Kidney capillary endothelial cell (primary cell): ENCODE measurements around the gene ADD1.

Source experiments
- DNase-seq: peaks from one replicate; pipeline ENCODE4 v3.0.0-alpha.2; 2018; ENCODE audit warnings: low spot score

ADD1 gene

DNA sequence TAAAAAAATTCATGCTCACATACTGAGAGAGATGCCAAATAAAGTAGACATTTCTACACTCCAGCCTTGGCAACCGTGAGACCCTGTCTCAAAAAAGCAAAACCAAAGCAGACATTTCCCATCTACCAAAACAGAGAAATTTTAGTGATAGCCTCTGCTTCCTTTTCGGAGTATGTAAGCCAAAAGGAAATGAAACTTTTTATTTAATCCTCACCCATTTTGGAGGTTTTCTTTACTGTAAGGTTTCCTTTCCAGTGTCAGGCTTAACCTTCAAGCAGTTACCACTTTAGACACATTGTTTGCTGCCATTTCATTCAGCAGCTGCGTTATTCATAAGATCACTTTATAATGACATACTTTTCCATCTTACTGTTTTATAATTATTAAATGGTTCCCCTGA is 15.9 kb downstream of the ADD1 start:
- no peak for DNase-seq

DNA sequence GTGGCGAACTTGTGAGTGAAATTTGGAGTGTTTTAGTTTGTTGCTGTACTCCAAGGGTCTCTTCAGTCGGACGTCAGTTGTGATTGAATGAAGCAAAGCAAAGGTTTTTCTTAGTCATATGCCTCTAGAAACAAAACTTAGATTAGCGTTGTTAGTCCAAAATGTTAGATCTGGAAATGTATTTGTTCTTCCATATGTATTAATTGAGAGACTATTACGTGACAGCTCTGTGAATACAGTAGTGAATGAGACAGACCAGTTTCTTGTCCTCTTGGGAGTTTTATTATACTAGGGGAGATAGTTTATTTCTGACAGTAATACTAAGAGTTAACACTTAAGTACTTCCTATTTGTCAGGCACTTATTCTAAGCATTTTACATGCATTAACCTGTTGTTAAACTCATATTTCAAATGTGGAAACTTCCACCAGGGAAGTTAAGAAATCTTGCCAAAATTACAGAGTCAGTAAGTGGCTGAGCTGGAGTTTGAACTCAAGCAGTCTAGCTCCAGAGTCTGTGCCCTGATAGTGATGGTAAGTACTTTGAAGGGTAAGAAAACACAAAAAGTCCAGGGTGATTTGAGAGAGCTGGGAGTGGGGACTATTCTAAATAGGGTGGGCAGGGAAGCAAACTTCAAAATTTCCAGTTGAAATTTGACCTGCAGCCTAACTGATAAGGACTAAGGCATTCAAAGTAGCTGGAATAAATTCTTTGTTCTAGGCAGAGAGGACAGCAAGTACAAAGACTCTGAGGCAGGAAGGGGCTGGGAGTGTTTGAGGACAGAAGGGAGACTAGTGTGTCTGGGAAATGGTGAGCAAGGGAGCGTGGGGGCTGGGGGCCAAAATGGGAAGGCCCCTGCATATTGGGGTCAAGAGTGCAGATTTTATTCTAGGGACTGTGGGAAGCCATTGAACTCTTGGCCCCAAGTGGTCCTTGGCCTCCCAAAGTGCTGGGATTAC is 17.0 kb downstream of the ADD1 start:
- DNase-seq = no peak

DNA sequence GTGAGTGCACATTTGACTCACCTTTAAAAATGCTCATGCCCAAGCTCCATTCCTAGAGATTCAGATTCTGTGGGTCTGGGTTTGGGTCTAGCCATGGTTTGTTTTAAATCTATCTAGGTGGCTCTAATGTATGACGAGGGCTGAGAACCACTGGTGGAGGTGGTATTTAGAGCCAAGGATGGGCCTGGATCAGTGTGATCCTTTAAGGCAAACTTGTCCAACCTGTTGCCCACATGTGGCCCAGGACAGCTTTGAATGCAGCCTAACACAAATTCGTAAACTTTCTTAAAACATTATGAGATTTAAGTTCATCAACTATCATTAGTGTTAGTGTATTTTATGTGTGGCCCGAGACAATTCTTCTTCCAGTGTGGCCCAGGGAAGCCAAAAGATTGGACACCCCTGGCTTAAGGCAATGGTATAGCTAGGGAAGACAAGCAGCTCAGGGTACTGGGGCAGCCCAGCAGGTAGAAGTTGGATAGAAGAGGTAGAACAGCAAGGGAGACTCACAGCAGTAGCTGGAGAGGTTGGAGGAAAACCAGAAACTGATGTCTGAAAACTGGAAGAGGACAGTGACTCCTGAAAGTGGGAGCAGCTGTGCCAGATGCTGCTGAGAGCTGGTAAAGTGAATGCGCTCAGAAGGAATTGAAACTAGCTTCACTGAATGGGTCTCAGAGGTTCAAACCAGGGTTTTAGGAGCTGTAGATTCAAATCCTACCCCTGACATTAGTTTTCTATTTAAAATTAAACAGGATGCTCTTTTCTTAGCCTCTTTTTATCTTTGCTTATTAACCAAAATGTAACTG is 18.2 kb downstream of the ADD1 start:
- DNase-seq = no peak

DNA sequence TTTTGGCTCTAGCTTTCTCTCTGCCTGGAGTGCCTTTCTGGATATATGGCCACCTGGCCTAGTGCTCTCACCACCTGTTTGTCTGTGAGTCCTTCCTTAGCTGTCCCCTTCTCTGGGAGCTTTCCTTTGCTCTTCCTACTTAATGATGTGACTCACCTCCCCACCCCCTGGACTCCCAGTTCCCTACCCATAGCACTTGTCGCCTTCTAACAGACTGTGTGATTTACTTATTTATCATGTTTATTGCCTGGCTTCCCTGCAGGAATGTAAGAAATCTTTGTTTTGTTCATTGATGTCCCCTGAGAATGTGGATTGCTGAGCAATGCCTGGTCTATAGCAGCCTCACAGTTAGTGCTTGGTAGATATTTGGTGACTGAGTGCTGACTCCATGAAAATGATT is 18.9 kb downstream of the ADD1 start:
- DNase-seq = peak; percentile 42

DNA sequence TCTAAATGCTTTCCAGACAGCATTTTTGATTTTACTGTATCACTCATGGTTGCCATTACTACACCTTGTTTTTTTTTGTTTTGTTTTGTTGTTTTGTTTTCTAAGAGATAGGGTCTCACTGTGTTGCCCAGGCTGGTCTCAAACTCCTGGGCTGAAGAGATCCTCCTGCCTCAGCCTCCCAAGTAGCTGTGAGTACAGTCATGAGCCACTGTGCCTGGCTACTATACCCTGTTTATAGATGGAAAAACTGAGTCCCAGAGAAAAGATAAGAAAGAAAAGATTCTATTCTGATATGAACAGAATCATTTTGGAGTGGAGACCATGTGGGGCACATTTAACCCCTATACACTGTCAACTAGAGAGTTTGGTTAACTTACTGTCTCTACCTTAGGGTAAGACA is 20.0 kb downstream of the ADD1 start:
- DNase-seq = no peak

DNA sequence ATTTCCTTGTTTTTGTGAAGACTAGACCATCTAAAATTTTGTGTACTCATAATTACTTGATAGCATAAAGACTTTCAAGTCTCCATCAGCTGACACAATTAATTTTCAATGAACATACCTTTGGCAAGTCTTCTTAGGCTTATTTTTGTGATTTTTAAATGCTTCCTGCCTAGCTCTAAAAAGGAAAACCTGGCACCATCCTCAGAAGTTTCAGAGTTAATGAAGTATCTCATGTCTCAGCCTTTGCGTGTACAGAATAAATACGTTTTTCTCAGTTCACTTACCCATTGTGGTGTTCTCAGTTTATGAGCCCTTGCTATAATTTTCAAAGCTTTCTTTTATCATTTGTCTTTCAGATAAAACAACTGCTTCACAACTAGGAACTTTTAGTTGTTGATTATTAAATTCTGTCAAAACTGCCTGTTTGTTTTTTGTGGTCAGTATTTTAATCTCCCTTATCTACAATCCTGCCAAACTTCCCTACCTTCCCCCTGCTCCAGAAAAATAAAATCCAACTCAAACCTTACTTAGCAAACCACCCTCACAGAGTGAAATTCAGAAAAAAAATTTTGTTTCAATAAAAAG is 21.6 kb downstream of the ADD1 start:
- no peak for DNase-seq

DNA sequence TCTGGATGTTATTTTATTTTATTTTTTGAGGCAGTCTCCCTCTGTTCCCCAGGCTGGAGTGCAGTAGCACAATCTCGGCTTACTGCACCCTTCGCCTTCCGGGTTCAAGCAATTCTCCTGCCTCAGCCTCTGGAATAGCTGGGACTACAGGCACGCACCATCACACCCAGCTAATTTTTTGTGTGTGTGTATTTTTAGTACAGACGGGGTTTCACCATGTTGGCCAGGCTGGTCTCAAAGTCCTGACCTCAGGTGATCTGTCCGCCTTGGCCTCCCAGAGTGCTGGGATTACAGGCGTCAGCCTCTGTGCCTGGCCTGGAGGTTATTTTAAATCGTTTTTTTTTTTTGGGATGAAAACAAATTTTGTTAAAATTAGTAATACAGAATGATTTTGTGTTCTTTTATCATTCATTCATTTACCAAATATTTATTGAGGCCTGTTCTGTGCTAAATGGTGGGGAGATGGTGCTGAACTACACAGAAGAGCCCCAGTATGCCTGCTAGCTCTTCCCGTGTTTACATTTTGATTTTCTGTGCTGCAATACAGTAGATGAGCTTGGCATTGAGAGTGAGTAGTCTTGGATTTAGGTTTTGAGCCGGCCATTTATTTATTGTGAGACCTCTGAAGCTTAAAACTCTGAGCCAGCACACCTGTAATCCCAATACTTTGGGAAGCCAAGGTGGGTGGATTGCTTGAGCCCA is 22.7 kb downstream of the ADD1 start:
- no peak for DNase-seq

DNA sequence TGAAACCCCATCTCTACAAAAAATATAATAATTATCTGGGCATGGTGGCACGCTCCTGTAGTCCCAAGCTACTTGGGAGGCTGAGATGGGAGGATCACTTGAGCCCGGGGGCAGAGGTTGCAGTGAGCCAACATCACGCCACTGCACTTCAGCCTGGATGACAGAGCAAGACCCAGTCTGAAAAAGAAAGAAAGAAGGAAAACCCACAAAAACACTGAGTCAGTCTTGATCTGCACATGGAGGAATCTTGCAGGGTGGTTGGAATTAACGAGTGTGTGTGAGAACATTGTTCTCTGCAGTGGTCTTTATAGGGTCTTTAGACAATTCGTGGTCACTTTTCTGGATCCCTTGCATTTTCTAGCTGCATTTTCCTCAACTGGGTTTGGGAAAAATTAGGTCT is 23.2 kb downstream of the ADD1 start:
- no peak for DNase-seq

DNA sequence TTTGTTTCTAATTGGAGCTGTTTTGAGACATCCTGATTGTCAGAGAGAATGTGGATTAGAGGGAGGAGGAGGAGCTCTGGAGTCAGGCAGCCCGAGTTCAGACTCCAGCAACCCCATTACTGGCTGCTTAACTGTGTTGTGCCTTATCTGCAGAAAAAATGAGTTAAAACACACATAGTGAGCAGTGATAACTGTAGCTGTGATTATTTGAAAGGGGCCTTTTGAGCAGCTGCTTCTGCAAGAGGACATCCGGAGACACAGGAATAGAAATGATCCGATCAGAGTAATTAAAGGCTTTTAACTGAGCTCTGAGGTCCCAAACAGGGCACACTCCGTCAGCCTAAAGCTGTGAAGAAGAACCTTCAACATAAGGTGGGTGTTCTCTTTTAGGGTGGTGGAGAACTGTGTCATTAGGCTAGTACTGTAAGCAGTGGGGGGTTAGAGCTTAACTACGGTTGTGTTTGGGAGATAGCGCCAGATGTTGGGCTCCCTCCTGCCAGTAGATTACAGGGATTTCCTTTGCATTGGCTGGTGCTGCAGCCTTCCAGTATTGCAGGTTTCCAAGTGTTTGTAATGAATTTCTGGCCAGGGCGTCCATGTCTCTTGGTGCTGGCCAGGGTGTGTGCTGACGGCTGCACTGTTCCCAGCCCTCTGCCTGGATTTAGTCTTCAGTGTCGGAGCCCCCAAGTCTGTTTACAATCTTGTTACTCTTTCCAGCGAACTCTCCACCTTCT is 24.3 kb downstream of the ADD1 start:
- DNase-seq = no peak

DNA sequence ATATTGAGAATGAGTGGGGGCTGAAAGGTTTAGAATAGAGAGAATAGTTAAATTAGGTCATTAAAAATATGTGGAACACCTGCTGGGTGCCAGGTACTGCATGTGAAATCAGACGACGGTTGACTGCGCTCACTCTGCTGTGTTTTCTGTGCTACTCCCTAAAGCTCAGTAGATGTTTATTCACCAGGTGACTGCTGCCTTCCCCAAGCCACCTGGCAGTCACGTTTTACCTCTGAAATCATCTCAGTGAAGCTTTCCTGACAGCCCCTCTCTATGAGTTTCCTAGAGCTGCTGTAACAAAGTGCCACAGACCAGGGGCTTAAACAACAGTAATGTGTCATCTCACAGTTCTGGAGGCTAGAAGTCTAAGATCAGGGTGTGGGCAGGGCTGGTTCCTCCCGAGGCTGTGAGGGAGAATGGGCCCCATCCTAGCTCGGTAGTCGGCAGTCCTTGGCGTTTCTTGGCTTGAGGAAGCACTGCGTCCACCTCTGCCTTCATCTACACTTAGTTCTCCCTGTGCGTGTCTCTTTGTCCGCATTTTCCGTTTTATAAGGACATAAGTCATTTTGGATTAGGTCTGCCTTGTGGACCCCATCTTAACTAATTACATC is 25.3 kb downstream of the ADD1 start:
- DNase-seq = no peak

DNA sequence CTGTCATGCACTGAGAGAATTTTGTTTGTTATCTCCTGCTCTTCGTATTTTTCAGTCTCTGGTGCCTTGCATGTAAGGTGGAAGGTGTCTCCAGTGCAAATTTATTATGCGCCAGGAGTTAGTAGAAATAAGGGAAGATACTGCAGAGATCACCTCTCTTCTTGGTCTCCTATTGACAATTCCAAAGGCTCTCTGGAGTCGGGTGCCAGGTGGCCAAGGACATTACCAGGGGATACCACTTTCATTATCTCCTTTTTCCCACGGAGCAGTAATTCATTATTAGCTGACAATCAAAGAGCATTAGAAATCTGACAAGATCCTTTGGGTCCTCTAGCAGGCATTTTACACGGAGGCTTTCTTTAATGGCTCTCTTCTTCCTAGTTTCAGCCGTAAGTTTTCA is 26.0 kb downstream of the ADD1 start:
- no peak for DNase-seq

DNA sequence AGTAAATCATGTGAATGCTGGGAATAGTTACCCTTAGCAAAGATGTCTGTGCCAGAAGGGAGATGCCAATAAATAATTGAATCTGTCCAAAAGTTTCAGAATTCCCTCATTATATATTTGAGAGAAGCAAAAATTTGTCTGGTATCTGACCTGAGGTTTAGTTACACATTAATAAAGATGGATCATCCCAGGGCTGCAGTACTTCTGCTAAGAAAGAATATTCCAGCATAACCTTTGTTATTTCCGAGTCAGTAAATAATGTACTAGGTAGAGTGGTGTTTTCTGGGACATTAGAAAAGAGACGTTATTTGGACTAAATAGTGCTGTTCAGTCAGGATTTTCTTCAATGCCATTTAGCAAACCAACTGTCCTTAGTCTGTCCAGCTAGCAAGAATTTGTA is 26.4 kb downstream of the ADD1 start:
- no peak for DNase-seq

DNA sequence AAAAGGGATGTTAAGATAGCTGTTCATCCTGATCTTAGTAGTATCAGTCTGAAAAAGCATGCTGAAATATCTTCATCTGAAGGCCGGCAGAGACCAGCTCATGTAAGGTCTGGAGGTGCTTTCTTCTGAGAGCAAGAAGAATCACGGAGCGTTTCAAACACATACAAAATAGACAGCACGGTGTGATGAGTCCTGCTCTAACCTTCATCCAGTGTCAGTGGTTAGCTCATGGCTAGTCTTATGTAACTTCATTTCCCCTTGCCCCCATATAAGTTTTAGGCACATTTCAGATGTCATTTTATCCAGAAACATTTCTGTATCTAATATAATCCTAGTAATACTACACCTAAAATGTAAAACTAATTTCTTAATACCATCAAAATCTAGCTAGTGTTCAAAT is 27.8 kb downstream of the ADD1 start:
- DNase-seq = no peak

DNA sequence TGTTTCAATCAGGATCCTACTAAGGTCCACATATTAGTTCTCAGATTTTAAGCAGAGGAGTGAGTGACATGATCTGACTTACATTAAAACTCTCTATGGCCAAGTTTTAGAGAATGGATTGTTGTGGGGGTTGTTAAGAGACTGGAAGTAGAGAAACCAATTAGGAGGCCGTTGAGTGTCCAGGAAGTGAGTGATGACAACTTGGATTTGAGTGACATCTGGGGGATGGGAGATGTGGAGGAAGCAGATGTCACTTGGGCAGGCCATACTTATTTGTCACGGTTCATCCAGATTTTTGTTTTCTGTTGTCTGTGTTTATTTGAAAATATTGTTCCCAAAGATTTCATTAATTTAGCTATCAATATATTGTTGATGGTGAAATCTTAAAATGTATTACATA is 28.3 kb downstream of the ADD1 start:
- DNase-seq = peak; percentile 67

DNA sequence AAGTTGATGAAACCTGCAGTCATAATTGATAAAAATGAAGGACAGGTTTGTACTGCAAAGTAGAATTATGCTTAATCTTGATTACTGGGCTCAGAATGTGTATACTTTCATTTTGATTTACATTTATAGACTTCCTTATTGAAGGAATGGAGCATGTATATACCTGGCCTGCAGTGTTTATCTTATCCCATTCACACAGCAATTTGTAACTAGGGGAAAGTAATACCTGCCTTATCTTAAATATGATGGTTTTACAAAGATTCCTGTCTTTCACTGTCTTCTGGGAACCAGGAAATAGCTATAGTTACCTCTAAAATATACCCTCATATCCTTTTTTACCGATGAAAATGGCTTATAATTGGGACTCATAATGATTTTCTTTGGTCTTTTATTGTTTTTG is 29.7 kb downstream of the ADD1 start:
- no peak for DNase-seq

DNA sequence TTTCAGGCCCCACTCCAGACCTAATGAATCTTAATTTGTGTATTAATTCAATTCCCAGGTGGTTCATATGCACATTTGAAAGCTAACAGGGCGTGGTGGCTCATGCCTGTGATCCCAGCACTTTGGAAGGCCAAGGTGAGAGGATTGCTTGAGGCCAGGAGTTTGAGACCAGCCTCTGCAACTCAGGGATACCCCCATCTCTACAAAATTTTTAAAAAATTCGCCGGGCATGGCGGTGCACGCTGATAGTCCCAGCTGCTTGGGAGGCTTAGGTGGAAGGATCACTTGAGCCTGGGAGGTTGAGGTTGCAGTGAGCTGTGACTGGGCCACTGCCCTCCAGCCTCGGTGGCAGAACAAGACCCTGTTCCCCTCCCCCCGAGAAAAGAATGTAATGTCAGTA is 31.2 kb downstream of the ADD1 start:
- DNase-seq = no peak

DNA sequence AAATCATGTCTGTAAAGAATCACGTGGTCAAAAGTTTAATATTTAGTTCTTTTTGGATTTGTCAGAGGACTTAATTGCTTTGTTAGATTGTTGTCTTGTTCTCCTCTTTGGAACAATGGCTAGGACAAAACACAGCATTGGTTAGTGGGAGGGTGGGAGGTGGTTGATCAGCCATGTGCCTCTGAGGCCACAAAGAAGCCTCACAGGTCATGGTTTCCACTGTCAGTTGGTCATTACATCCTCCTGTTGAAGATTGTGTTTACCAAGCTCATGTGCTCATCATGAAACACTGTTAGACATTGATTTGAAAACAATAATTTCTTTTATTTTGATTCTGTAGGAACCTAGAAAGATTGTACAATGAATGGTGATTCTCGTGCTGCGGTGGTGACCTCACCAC is 31.9 kb downstream of the ADD1 start:
- DNase-seq = no peak

DNA sequence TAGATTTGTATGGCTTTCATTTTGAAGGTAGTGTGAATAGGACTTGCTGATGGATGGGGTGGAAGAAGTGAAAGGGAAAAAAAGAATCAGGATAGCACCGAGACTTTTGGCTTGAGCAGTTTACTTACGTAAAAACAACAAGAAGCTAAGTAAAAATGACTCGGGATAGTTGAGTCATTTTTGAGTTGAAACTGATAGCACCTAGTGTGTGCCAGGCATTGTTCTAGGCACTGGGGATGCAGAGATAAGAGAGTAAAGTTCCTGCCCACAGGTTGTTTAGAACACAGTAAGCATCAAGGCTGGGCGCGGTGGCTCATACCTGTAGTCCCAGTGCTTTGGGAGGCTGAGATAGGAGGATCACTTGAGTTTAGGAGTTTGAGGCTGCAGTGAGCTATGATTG is 34.7 kb downstream of the ADD1 start:
- DNase-seq = no peak

DNA sequence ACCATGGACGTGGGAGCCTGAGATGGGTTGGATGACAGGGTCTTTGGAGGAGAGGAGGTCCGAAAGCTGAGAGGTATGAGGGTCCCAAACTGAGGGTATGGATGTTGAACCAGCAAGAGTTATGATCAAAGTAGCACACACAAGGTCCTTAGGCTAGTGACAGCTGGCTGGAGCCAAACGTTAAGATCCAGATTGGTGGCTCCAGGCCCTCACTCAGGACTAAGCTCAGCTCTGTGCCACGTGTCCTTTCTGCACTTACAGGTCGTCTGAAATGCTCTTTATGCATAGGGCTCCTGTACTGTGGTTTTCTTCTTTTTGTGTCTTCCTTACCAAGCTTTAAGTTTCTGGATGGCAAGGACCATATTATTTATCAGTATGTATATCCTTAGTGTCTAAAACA is 35.4 kb downstream of the ADD1 start:
- no peak for DNase-seq

DNA sequence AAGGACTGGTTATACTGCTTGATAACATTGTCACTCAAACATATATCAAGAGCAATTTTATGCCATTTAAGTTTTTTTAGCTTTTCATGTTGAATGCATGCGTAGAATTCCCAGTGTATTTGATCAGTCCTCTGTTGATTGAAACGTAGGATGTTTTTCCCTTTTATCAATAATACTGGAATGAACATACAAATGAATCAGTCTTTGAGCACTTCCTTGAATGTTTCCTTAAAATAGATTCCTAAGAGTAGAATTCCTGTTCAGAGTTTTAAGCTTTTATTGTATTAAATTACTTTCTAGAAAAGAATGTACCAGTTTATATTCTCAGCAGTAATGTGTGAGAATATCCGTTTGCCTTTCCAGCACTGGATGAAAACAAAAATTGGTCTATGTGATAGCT is 37.8 kb downstream of the ADD1 start:
- no peak for DNase-seq

DNA sequence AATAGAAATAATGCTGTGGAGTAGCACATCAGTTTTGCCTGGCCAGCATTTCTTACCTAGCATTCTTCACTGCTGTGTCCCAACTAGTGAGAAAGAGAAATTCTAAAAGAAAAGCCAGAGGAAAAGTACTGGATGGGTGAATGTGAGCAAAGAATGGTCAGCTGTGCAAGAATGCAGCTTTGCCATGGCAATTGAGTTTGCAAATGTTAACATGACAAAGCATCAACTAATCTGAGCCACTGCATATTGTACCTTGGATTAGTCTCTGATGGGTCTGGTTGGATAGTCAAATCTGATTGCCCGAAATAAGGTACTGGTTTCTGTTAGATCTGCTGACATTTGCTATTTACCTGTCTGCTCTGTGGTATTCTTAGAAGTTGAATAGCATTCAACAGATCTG is 38.7 kb downstream of the ADD1 start:
- no peak for DNase-seq
